Stimulated activated CD4-positive, alpha-beta T cell treated with anti-CD3 and anti-CD28 coated beads, TNF-alpha, amount 100 ng/mL, for 4 hours (primary cell): ENCODE measurements around the gene SNX32.

ENCODE experiments used
- DNase-seq, 3 experiments: peaks; one replicate each; pipeline ENCODE4 v3.0.0-alpha.2; 2020; ENCODE audit warnings: low read depth in 3 of 3

The SNX32 gene

DNA sequence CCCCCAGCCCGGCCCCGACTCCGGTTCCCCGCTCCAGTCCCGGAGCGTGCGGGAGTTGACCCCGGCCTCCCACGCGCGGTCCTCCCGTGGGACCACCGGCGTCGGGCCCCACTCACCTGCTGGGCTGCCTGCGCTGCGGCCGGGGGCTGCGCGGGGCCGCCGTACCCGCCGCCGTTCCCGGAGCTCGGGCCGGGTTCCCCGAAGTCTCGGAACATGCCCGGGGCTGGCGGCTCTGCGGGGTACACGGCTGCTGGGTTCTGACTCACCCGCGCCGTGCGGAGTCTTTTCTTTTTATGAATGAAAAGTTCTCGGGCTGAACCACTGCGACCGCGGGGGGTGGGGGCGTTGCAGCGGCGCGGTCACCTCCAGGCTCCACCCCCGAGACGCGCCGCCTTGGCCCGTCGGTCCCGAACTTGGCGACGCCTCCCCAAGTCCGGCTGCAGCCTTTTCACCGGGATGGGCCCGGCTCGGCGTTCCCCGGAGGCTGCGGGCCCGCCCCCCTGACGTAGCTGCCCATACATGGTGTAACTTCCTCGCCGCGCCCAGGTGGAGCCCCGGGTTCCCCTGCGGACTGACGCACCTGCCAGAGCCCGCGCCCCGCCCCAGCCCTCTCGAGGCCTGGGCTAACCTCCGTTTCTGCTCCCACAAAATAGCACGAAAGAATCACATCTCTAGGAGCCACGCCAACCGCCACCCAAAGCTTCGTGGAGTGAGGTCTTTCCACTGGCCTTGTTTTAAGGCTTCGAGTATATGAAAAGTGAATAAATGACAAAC, 66.5 kb downstream of the SNX32 start, which contains the start of gene FOSL1:
FOSL1 (minus strand) TSS at position 264 of the 774 bp plus-strand sequence; CDS start at position 215, 49 bp downstream.
- peak; percentile 89 to 91 (median 90) for DNase-seq

DNA sequence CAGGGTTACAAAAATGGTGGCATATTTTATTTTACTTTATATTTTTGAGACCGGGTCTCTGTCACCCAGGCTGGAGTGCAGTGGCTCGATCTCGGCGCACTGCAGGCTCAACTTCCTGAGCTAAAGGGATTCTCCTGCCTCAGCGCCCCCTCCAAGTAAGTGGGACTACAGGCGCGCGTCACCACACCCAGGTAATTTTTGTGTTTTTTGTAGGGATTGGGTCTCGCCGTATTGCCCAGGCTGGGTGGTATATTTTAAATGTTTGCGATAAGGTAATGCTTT, 67.1 kb downstream of the SNX32 start:
- no peak for DNase-seq

DNA sequence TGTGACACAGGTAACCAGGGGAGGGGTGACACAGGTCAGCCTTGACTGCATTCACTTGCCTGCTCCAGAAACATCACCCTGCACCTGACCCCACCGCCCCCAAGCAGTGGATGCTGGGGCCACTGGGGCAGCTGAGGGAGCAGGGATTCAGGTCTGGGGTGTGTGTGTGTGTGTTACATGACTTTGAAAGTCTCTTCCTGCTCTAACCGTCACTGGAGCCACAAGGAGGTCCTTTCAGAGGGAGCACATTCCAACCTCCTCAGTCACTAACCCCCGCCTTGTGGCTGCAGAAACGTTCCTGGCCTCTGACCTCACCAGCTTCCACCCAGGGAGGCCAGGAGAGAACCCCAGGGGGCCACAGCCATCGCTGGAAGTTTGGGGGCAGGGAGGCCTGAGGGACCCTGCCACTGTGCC, 69.3 kb downstream of the SNX32 start:
- no peak for DNase-seq
